PFSK-1 (cell line): ENCODE data around the gene FBXO28.

ENCODE experiments used
- FOXP2 ChIP-seq: optimal IDR thresholded peaks from 2 replicates; pipeline ENCODE3; 2011; ENCODE audit warnings: borderline replicate concordance, control low read depth, inconsistent platforms; ENCODE audit not compliant: insufficient read depth; ENCODE audit errors: extremely low read length, extremely low read depth
- POLR2AphosphoS5 ChIP-seq: IDR thresholded peaks from 2 replicates; pipeline ENCODE4 v1.6.1; 2012; ENCODE audit warnings: low read depth, mild to moderate bottlenecking, control low read depth, low read length, moderate library complexity
- SIN3A ChIP-seq: IDR thresholded peaks from 2 replicates; pipeline ENCODE4 v1.6.1; 2012; ENCODE audit warnings: mild to moderate bottlenecking, low read length, moderate library complexity, borderline replicate concordance; ENCODE audit not compliant: insufficient read depth
- TAF1 ChIP-seq: IDR thresholded peaks from 2 replicates; pipeline ENCODE4 v1.6.1; 2012; ENCODE audit warnings: low read length, control low read depth, borderline replicate concordance; ENCODE audit not compliant: insufficient read depth
- TF ChIP-seq, protein P1 (sequence below), 2 experiments: IDR thresholded peaks; 2 replicates each; pipeline versions ENCODE4 v1.6.1 to v1.8.0; 2011 to 2012; ENCODE audit warnings: low read depth in 2 of 2, low read length in 2 of 2, control low read depth in 1 of 2, inconsistent platforms in 1 of 2, mild to moderate bottlenecking in 1 of 2, moderate library complexity in 1 of 2; ENCODE audit not compliant: insufficient read depth in 1 of 2

DNA sequence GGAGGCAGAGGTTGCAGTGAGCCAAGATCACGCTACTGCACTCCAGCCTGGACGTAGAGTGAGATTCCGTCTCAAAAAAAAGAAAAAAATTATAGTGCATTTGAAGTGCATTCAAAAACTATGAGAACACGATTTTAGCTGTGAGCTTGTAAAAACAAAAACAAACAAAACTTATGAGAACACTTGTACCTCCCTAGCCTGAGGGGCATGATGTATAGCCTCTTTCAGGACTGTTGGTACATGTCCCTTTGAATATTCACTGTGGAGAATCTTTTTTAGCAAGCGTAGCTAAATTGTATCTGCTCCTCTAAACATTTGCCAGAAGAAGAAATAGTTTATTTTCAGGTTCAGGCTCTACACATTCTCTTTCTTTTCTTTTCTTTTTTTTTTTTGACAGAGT, 59.6 kb downstream of the FBXO28 start:
- TF ChIP-seq TAF1 (no peak), POLR2AphosphoS5 (no peak), SIN3A (no peak), FOXP2 (no peak)
- TF ChIP-seq, protein P1, sequence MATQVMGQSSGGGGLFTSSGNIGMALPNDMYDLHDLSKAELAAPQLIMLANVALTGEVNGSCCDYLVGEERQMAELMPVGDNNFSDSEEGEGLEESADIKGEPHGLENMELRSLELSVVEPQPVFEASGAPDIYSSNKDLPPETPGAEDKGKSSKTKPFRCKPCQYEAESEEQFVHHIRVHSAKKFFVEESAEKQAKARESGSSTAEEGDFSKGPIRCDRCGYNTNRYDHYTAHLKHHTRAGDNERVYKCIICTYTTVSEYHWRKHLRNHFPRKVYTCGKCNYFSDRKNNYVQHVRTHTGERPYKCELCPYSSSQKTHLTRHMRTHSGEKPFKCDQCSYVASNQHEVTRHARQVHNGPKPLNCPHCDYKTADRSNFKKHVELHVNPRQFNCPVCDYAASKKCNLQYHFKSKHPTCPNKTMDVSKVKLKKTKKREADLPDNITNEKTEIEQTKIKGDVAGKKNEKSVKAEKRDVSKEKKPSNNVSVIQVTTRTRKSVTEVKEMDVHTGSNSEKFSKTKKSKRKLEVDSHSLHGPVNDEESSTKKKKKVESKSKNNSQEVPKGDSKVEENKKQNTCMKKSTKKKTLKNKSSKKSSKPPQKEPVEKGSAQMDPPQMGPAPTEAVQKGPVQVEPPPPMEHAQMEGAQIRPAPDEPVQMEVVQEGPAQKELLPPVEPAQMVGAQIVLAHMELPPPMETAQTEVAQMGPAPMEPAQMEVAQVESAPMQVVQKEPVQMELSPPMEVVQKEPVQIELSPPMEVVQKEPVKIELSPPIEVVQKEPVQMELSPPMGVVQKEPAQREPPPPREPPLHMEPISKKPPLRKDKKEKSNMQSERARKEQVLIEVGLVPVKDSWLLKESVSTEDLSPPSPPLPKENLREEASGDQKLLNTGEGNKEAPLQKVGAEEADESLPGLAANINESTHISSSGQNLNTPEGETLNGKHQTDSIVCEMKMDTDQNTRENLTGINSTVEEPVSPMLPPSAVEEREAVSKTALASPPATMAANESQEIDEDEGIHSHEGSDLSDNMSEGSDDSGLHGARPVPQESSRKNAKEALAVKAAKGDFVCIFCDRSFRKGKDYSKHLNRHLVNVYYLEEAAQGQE (IDR thresholded peaks at IDR 0.05; ENCODE audit: insufficient read depth in 1 of 2, low read depth in 2 of 2, low read length in 2 of 2) = no peak
